ENCODE results near the gene NKX6-2. TPM values are rescaled to one million over a fixed set of nuclear protein-coding genes. Genes with fewer than 3 reads are reported as not detected.

NKX6-2 gene
- total RNA-seq, 1 donor from 2014 or later, result not detected

DNA sequence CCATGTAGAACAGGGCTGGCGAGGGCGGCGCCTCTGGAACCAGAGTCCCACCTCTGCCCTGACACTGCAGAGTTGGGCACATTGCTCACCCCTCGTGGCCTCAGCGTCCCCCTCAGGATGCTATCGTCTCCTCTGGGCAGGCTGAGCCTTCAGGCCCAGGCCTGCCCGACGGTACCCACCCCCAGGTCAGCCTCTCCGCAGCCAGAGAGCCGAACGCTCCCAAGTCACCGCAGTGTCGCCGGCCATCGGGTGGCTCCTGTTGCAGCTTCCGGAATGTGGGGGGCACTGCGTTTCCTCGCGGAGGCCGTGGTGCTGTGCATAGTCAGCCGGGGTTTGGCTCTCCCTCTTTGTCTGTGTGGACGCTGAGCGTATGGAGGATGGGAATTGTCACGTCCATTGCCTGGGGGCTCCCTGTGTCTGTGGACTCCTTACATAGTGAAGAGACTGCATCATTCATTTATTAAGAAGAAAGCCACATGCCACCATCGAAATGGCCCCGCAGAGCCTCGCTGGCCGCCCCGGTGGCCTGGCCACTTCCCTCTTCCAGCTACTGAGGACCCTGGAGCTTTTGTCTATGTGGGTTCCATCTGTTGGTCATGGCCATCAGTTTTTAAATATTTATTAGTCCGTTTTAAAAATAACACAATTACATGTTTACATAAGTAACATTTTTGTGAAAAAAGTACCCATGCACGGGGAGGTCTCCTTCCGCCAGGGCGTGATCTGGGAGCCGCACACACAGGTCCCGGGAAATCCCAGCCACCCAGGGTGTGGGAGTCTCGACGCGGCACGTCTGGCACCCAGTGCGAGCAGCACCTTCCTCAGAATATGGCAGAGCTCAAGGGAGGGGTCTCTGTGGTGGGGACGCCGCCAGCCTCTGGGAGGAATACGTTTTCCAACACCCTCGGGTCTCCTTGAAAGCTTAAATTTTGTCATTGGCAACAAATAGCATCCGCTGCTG lies 15.6 kb downstream of the NKX6-2 start:
- Mint-ChIP-seq H3K4me1 (ENCODE audit: low read depth) (no peaks in the 10 kb centered on the region), H3K4me3 (ENCODE audit: unreplicated experiment) (no peak overlapping the region), H3K27ac (ENCODE audit: unreplicated experiment) (no peak overlapping the region), H3K36me3 (ENCODE audit: low read depth) (peaks cover 8% of the 10 kb centered on the region), H3K27me3 (ENCODE audit: low read depth) (no peaks in the 10 kb centered on the region), H3K9me3 (ENCODE audit: low read depth) (no peaks in the 10 kb centered on the region)
- TF ChIP-seq, protein P1, sequence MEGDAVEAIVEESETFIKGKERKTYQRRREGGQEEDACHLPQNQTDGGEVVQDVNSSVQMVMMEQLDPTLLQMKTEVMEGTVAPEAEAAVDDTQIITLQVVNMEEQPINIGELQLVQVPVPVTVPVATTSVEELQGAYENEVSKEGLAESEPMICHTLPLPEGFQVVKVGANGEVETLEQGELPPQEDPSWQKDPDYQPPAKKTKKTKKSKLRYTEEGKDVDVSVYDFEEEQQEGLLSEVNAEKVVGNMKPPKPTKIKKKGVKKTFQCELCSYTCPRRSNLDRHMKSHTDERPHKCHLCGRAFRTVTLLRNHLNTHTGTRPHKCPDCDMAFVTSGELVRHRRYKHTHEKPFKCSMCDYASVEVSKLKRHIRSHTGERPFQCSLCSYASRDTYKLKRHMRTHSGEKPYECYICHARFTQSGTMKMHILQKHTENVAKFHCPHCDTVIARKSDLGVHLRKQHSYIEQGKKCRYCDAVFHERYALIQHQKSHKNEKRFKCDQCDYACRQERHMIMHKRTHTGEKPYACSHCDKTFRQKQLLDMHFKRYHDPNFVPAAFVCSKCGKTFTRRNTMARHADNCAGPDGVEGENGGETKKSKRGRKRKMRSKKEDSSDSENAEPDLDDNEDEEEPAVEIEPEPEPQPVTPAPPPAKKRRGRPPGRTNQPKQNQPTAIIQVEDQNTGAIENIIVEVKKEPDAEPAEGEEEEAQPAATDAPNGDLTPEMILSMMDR (IDR thresholded peaks at IDR 0.05), result no peak
- DNase-seq (ENCODE audit: low spot score), result no peak

DNA sequence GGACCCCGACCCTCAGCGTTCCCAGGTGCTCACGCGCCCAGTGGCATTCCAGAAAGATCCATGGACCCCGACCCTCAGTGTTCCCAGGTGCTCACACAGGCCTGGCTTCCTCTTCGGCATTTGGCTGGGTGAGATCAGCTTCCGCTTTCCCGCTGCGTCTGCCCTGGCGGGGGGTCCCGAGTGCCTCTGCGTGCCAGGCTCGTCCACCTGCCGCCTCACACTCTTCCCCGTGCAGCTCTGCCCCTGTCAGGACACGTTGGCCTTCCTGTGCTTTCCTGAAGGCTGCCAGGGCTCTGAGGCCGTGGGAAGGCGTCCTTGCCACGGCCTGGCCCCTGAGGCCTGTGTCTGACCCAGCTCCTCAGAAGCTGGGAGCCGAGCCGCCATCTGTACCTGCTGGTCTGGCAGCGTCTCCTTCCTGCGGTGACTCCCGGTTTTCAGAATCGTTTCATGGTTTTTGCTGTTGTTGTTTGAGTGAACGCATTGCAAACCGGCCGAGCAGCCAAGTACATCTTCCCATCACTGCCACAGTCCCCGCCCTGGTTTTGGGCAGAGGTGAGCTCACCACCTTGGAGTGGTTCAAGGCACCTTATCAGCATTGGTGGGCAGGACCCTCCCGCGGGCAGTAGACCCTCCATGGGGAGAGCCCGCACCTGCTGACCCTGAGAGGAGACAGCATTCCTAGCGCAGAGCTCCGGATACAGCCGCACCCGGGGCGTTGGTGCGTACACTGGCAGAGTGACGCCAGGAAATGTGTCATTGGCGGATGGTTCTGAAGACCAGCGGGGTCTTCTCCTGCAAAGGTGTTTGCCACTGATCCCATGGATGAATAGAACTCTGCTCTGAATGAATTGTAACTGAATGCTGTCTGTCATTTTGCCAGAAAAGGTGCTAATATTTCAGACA lies 17.4 kb downstream of the NKX6-2 start:
- H3K4me3 Mint-ChIP-seq (ENCODE audit: unreplicated experiment), result no peak overlapping the region
- TF ChIP-seq, protein P1 (IDR thresholded peaks at IDR 0.05), result no peak
- no peaks in the 10 kb centered on the region for H3K27me3 Mint-ChIP-seq (ENCODE audit: low read depth)
- peaks cover 8% of the 10 kb centered on the region for H3K36me3 Mint-ChIP-seq (ENCODE audit: low read depth)
- no peaks in the 10 kb centered on the region for H3K9me3 Mint-ChIP-seq (ENCODE audit: low read depth)
- no peaks in the 10 kb centered on the region for H3K4me1 Mint-ChIP-seq (ENCODE audit: low read depth)
- no peak for DNase-seq (ENCODE audit: low spot score)
- H3K27ac Mint-ChIP-seq (ENCODE audit: unreplicated experiment), result no peak overlapping the region

DNA sequence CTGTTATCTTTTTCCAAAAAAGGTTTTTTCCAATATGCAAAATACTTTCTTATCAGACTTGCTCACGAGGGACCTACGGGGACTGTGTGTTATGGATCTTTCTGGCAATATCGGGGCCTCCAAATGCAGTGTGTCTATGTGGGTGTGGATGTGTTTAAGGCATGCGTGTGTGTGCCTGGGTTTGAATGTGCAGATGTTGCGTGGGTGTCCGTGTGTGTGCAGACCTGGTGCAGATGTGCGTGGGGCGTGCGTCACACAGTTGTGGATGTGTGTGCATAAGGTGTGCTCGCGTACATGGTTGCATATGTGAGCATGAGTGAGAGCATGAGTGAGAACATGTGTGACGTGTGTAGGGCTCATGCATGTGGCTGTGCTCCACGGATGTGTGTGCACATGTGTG lies 19.7 kb downstream of the NKX6-2 start:
- Mint-ChIP-seq H3K4me1 (ENCODE audit: low read depth) (no peaks in the 10 kb centered on the region), H3K27me3 (ENCODE audit: low read depth) (no peaks in the 10 kb centered on the region), H3K36me3 (ENCODE audit: low read depth) (peaks cover 15% of the 10 kb centered on the region), H3K27ac (ENCODE audit: unreplicated experiment) (no peak overlapping the region), H3K4me3 (ENCODE audit: unreplicated experiment) (no peak overlapping the region), H3K9me3 (ENCODE audit: low read depth) (peaks cover 3% of the 10 kb centered on the region)
- TF ChIP-seq, protein P1 (IDR thresholded peaks at IDR 0.05), result no peak
- DNase-seq (ENCODE audit: low spot score), result no peak

DNA sequence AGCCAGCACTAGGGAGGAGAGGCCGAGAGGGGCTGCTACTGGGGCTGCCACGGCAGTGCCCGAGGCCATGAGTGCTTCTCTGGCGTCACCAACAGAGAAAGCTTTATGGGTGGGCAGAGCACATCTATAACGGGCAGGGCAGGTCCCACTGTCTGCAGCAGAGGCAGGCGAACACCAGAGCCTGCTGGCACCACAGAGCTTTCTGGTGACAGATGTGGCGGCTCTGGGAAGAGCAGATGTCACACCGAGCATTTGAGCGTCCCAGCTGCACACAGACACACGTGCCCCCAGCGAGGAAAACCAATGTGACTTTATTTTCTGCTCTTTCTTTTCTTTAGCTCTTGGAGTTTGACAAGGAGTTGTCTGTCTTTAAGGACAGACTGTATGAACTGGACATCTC lies 20.5 kb downstream of the NKX6-2 start:
- peaks cover 3% of the 10 kb centered on the region for H3K9me3 Mint-ChIP-seq (ENCODE audit: low read depth)
- H3K27ac Mint-ChIP-seq (ENCODE audit: unreplicated experiment), result no peak overlapping the region
- no peak overlapping the region for H3K4me3 Mint-ChIP-seq (ENCODE audit: unreplicated experiment)
- H3K4me1 Mint-ChIP-seq (ENCODE audit: low read depth), result no peaks in the 10 kb centered on the region
- H3K36me3 Mint-ChIP-seq (ENCODE audit: low read depth), result peaks cover 19% of the 10 kb centered on the region
- DNase-seq (ENCODE audit: low spot score), result no peak
- TF ChIP-seq, protein P1 (IDR thresholded peaks at IDR 0.05), result no peak
- no peaks in the 10 kb centered on the region for H3K27me3 Mint-ChIP-seq (ENCODE audit: low read depth)

DNA sequence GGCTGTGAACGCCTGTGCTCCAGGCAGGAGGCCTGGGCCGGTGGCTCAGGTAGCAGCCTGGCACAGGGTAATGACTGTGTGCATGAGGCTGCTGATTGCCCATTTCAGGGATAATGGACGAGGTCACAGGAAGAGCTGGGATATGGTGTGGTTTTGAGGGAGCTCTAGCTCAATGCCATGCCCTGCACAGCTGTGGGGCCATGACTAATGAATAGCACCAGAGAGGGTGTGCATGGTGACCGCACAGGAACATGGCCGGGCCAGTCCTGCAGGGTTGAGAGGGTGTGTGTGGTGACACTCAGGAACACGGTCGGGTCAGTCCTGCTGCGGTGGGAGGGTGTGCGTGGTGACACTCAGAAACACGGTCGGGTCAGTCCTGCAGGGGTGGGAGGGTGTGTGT lies 21.8 kb downstream of the NKX6-2 start:
- H3K9me3 Mint-ChIP-seq (ENCODE audit: low read depth), result peaks cover 3% of the 10 kb centered on the region
- H3K27me3 Mint-ChIP-seq (ENCODE audit: low read depth), result no peaks in the 10 kb centered on the region
- H3K36me3 Mint-ChIP-seq (ENCODE audit: low read depth), result peaks cover 19% of the 10 kb centered on the region
- no peak for DNase-seq (ENCODE audit: low spot score)
- H3K4me3 Mint-ChIP-seq (ENCODE audit: unreplicated experiment), result no peak overlapping the region
- H3K4me1 Mint-ChIP-seq (ENCODE audit: low read depth), result no peaks in the 10 kb centered on the region
- no peak overlapping the region for H3K27ac Mint-ChIP-seq (ENCODE audit: unreplicated experiment)
- TF ChIP-seq, protein P1 (IDR thresholded peaks at IDR 0.05), result no peak

All from chondrocyte (in vitro differentiated cells).